ENCODE measurements around the gene SMG1. TPM values are rescaled to one million over a fixed set of nuclear protein-coding genes. Genes with fewer than 3 reads are reported as not detected.

SMG1 gene
- total and polyA plus RNA-seq, 2 of the 13 experiments (the other 11 are each of a cell fraction or from before 2014, with no cell fraction given): 48.7 to 53.7 TPM

GRCh38 chr16:18925986-18926865, at the start of gene SMG1 (continued):
- TF ChIP-seq ZNF609 (CRISPR knock-in tag; IDR thresholded peaks at IDR 0.05; ENCODE audit: borderline replicate concordance) (peak; percentile 70; the same call in 1 of the 2 replicates), KLF11 (CRISPR knock-in tag; IDR thresholded peaks at IDR 0.05) (peak; percentile 93), ZNF564 (CRISPR knock-in tag; IDR thresholded peaks at IDR 0.05) (peak; percentile 89), MYPOP (CRISPR knock-in tag; IDR thresholded peaks at IDR 0.05) (peak; percentile 81; the same call in 1 of the 2 replicates), ZBTB4 (CRISPR knock-in tag; IDR thresholded peaks at IDR 0.05; ENCODE audit: borderline replicate concordance) (peak; percentile 89; the same call in 1 of the 2 replicates), DRAP1 (CRISPR knock-in tag; IDR thresholded peaks at IDR 0.05) (peak; percentile 80), SIX4 (CRISPR knock-in tag; IDR thresholded peaks at IDR 0.05) (peak; percentile 8; the same call in 1 of the 2 replicates), NFYC (CRISPR knock-in tag; IDR thresholded peaks at IDR 0.05) (peak; percentile 91), ZNF430 (CRISPR knock-in tag; IDR thresholded peaks at IDR 0.05) (peak; percentile 99), MED8 (CRISPR knock-in tag; IDR thresholded peaks at IDR 0.05; ENCODE audit: insufficient replicate concordance) (peak; percentile 94), HOMEZ (CRISPR knock-in tag; IDR thresholded peaks at IDR 0.05; ENCODE audit: low read depth) (peak; percentile 58), ZNF263 (CRISPR knock-in tag; IDR thresholded peaks at IDR 0.05) (peak; percentile 82), MTERF4 (CRISPR knock-in tag; IDR thresholded peaks at IDR 0.05) (peak; percentile 84), TSC22D2 (CRISPR knock-in tag; IDR thresholded peaks at IDR 0.05; ENCODE audit: borderline replicate concordance) (peak; percentile 47; the same call in 1 of the 2 replicates), ZNF781 (CRISPR knock-in tag; IDR thresholded peaks at IDR 0.05; ENCODE audit: borderline replicate concordance, not compliant biosample characterization) (peak; percentile 93)
